ENCODE data around the gene GNB1L. TPM values are rescaled to one million over a fixed set of nuclear protein-coding genes. Genes with fewer than 3 reads are reported as not detected.

The GNB1L gene
- total RNA-seq, 2 donors from 2014 or later = 2.6 to 4.7 TPM

- H3K27me3 ChIP-seq = peaks cover 23 to 47% of the 10 kb centered on the region in 2 donors
- DNase-seq (ENCODE audit: low spot score) = peak; percentile 62
Measured at GRCh38 chr22:19766511-19767426, 87.9 kb downstream of the GNB1L start.

DNA sequence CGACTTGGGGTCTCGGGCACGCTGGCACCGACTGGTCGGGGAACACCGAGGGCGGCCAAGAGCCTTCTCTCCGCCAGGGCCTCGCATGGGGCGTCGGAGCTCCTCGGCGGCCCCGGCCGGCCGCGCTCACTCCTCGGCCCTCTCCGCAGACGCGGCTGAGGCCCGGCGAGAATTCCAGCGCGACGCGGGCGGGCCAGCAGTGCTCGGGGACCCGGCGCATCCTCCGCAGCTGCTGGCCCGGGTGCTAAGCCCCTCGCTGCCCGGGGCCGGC is 88.5 kb downstream of the GNB1L start:
- H3K4me1 ChIP-seq = peaks cover 0 to 31% of the 10 kb centered on the region in 2 donors
- H3K27ac ChIP-seq = no peak overlapping the region
- no peaks in the 10 kb centered on the region for H3K36me3 ChIP-seq
- peaks cover 23 to 50% of the 10 kb centered on the region in 2 donors for H3K27me3 ChIP-seq
- no peaks in the 10 kb centered on the region for H3K9me3 ChIP-seq
- no peak for DNase-seq (ENCODE audit: low spot score)
- TF ChIP-seq CTCF (IDR thresholded peaks at IDR 0.05) = no peak
- peak overlapping the region; percentile 6 to 45 for H3K4me3 ChIP-seq

More at GRCh38 chr22:19766511-19767426, 87.9 kb downstream of the GNB1L start:
- no peak for TF ChIP-seq CTCF (IDR thresholded peaks at IDR 0.05)
- Histone ChIP-seq H3K4me3 (peak overlapping the region; percentile 6 to 45), H3K27ac (no peak overlapping the region), H3K36me3 (no peaks in the 10 kb centered on the region), H3K9me3 (no peaks in the 10 kb centered on the region), H3K4me1 (peaks cover 0 to 30% of the 10 kb centered on the region in 2 donors)

DNA sequence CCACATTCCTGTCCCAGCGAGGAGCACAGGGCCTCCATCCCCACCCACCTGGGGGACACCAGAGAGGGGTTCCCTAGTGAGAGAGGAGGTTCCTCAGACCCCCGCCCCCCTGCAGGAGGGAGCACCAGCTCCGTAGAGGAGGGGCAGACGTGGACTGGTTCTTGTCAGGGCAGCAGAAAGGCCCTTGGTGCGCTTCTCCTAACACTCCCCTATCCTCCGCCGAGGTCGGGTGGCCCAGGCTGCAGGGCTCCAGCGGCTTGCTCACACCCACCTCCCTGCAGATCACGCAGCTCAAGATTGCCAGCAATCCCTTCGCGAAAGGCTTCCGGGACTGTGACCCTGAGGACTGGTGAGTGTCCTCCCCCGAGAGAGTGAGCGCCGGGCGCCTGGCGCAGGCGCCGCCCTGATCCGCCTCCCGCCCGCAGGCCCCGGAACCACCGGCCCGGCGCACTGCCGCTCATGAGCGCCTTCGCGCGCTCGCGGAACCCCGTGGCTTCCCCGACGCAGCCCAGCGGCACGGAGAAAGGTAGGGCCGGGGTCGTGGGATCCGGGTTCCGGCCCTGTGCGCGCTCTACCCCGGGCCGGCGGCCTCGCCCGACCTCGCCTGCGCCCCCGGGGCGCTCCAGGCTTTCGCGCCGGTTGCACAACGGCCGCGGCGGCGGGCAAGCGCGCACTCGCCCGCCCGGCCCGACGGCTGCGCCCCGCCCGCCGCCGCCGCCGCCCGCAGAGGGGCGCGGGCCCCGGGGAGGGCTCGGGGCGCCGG is 89.0 kb downstream of the GNB1L start:
- no peaks in the 10 kb centered on the region for H3K36me3 ChIP-seq
- H3K4me3 ChIP-seq = peak overlapping the region in 1 of 2 donors; percentile 45
- DNase-seq (ENCODE audit: low spot score) = no peak
- no peak for TF ChIP-seq CTCF (IDR thresholded peaks at IDR 0.05)
- H3K27me3 ChIP-seq = peaks cover 23 to 50% of the 10 kb centered on the region in 2 donors
- no peaks in the 10 kb centered on the region for H3K9me3 ChIP-seq
- peaks cover 0 to 33% of the 10 kb centered on the region in 2 donors for H3K4me1 ChIP-seq
- H3K27ac ChIP-seq = no peak overlapping the region

DNA sequence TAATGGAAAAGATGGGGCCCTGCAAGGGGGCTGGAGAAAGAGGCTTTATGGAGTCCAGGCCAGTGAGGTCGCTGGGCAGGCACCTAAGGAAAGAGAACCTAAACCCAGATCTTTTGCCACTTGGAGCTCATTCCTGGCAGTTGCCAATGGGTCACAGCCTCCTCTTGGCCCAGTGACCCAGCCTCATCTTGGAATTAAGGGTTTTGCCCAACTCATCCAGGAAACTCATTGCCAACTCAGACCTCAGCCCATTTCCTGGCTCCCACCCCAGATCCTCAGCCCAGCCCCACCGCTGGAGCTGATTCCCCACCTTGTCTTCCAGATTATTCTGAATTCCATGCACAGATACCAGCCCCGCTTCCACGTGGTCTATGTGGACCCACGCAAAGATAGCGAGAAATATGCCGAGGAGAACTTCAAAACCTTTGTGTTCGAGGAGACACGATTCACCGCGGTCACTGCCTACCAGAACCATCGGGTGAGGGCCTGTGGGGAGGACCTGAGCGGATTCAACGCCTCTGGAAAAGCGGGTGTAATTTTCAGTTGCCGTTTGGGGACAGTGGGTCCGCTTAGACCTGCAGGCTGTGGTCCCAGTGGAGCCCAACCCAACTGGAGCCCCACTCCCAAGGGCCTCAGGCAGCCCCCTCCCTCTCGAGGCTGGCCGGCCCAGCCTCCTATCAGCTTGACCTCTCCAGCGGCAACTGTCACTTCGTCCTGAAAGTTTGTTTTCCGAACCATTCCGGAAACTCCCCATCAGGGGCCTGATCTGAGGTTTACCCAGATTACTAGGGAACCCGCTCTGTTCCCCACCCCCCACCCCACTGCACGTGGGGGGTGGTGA is 89.8 kb downstream of the GNB1L start:
- no peaks in the 10 kb centered on the region for H3K9me3 ChIP-seq
- H3K27ac ChIP-seq = no peak overlapping the region
- H3K4me3 ChIP-seq = no peak overlapping the region
- DNase-seq (ENCODE audit: low spot score) = no peak
- H3K27me3 ChIP-seq = peaks cover 26 to 51% of the 10 kb centered on the region in 2 donors
- no peaks in the 10 kb centered on the region for H3K36me3 ChIP-seq
- TF ChIP-seq CTCF (IDR thresholded peaks at IDR 0.05) = no peak
- peaks cover 0 to 33% of the 10 kb centered on the region in 2 donors for H3K4me1 ChIP-seq

GRCh38 chr22:19764299-19764593 is 90.4 kb downstream of the GNB1L start:
- DNase-seq (ENCODE audit: low spot score) = no peak
- peaks cover 0 to 38% of the 10 kb centered on the region in 2 donors for H3K4me1 ChIP-seq
- no peaks in the 10 kb centered on the region for H3K9me3 ChIP-seq
- H3K36me3 ChIP-seq = no peaks in the 10 kb centered on the region
- peaks cover 31 to 57% of the 10 kb centered on the region in 2 donors for H3K27me3 ChIP-seq
- H3K4me3 ChIP-seq = no peak overlapping the region
- no peak overlapping the region for H3K27ac ChIP-seq
- no peak for TF ChIP-seq CTCF (IDR thresholded peaks at IDR 0.05)

All from right atrium auricular region (tissue), 2 donors.